ENCODE data around the gene PSORS1C1.

GRCh38 chr6:31157513-31158139, 43.0 kb downstream of the PSORS1C1 start, which contains the start of gene CCHCR1:
- TF ChIP-seq CTCF (IDR thresholded peaks at IDR 0.05; ENCODE audit: low read depth, low read length) (no peak), EZH2phosphoT487 (IDR thresholded peaks at IDR 0.05; ENCODE audit: low read depth) (no peak)

Data from OCI-LY3 (cell line).